ENCODE data around the gene DAPK1. TPM values are rescaled to one million over a fixed set of nuclear protein-coding genes. Genes with fewer than 3 reads are reported as not detected.

Gene DAPK1
- polyA plus RNA-seq, 2 of the 4 experiments (the other 2 are of a cell fraction): 55.2 to 67.2 TPM

- H3K4me3 ChIP-seq: no peak overlapping the region
- no peak overlapping the region for H3K4me2 ChIP-seq
- DNase-seq (ENCODE audit: low read depth in 1 of 2, low spot score in 1 of 2) (no peak), ATAC-seq (no peak), FAIRE-seq (no peak)
- TF ChIP-seq ELK1 (IDR thresholded peaks at IDR 0.05; ENCODE audit: low read depth, low read length) (no peak), CBX2 (IDR thresholded peaks at IDR 0.05; ENCODE audit: borderline replicate concordance, low read depth) (no peak), EP300 (IDR thresholded peaks at IDR 0.05) (no peak)
- ChIA-PET POLR2A (no interaction called here), CTCF (no interaction called here)
- H3K4me1 ChIP-seq: peaks cover 23% of the 10 kb centered on the region
- 36% methylated on average over 2 of the region's 2 CpGs for WGBS (ENCODE audit: missing lambda C conversion rate)
- H3K27ac ChIP-seq: no peak overlapping the region
- no peaks in the 10 kb centered on the region for H3K9me3 ChIP-seq
Measured at GRCh38 chr9:87494970-87495471, 2.6 kb upstream of the DAPK1 start.

- H3K4me2 ChIP-seq: peak overlapping the region; percentile 79
- H3K27ac ChIP-seq: peak overlapping the region; percentile 94 to 98
- ATAC-seq: no peak
- H3K4me1 ChIP-seq: peaks cover 39% of the 10 kb centered on the region
- FAIRE-seq: no peak
- no peak for TF ChIP-seq FOXS1 (CRISPR knock-in tag; IDR thresholded peaks at IDR 0.05)
- no peak for TF ChIP-seq KDM1A (IDR thresholded peaks at IDR 0.05; ENCODE audit: low read depth)
- TF ChIP-seq ZNF302 (CRISPR knock-in tag; IDR thresholded peaks at IDR 0.05): no peak
- no peak for TF ChIP-seq HOXB5 (CRISPR knock-in tag; IDR thresholded peaks at IDR 0.05)
- TF ChIP-seq HOXA7 (CRISPR knock-in tag; IDR thresholded peaks at IDR 0.05): no peak
- peak overlapping the region; percentile 88 for H3K4me3 ChIP-seq
- ChIA-PET POLR2A (interaction anchor here (1.1 to 2.4 kb wide), 4 partner anchors 101 to 160 kb away, joined by 3 to 16 read pairs (median 6); no protein-coding TSS in a partner anchor), CTCF (interaction anchor here (0.7 to 4.1 kb wide), 23 partner anchors 8 to 1063 kb away, joined by 3 to 39 read pairs (median 3); no protein-coding TSS in a partner anchor)
- WGBS (ENCODE audit: missing lambda C conversion rate): 30% methylated on average over 15 of the region's 15 CpGs
- no peaks in the 10 kb centered on the region for H3K9me3 ChIP-seq
- no peak for DNase-seq (ENCODE audit: low read depth in 1 of 2, low spot score in 1 of 2)
Measured at GRCh38 chr9:87497080-87497603, 525 bp upstream of the DAPK1 start.

GRCh38 chr9:87498046-87498810, 561 bp downstream of the DAPK1 start:
- FAIRE-seq: no peak
- DNase-seq (ENCODE audit: low read depth in 1 of 2, low spot score in 1 of 2): peak; percentile 57 to 69
- Histone ChIP-seq H3K4me3 (peak overlapping the region; percentile 88), H3K9me3 (no peaks in the 10 kb centered on the region), H3K4me1 (peaks cover 50% of the 10 kb centered on the region), H3K4me2 (peak overlapping the region; percentile 79), H3K27ac (peak overlapping the region; percentile 94 to 98)
- peak; percentile 81 to 82 for ATAC-seq
- CTCF ChIA-PET: interaction anchor here (0.6 to 4.1 kb wide), 24 partner anchors 9 to 1455 kb away, joined by 3 to 39 read pairs (median 4); no protein-coding TSS in a partner anchor
- POLR2A ChIA-PET: interaction anchor here (1.1 to 2.4 kb wide), 4 partner anchors 102 to 161 kb away, joined by 3 to 16 read pairs (median 6); no protein-coding TSS in a partner anchor
- whole genome bisulfite sequencing (ENCODE audit: missing lambda C conversion rate): 1% methylated on average over 31 of the region's 80 CpGs
- no peak for TF ChIP-seq PHF8 (IDR thresholded peaks at IDR 0.05; ENCODE audit: borderline replicate concordance, low read depth)
- 0 out of 2 replicates have a peak, but pooled peaks have one; percentile 28 for TF ChIP-seq E2F6 (IDR thresholded peaks at IDR 0.05; ENCODE audit: borderline replicate concordance, low read depth)
- TF ChIP-seq JUN (IDR thresholded peaks at IDR 0.05): peak in 1 of 2 experiments; percentile 8; a peak in 1 of 5 replicates
- TF ChIP-seq PBX3 (IDR thresholded peaks at IDR 0.05): no peak
- TF ChIP-seq MAX (IDR thresholded peaks at IDR 0.05): peak; percentile 61
- TF ChIP-seq POLR2AphosphoS2 (conservative IDR thresholded peaks at IDR 0.05; ENCODE audit: low read length): no peak
- 0 out of 2 replicates have a peak, but pooled peaks have one; percentile 23 for TF ChIP-seq RNF2 (IDR thresholded peaks at IDR 0.05; ENCODE audit: borderline replicate concordance, low read depth)
- TF ChIP-seq GATA3 (IDR thresholded peaks at IDR 0.05; ENCODE audit: borderline replicate concordance): peak; percentile 24; the same call in 1 of the 2 replicates
- peak; percentile 19; the same call in 1 of the 2 replicates for TF ChIP-seq POLR2A (IDR thresholded peaks at IDR 0.05; ENCODE audit: low read length)
- no peak for TF ChIP-seq USF2 (IDR thresholded peaks at IDR 0.05)
- no peak for TF ChIP-seq REST (IDR thresholded peaks at IDR 0.05)
- no peak for TF ChIP-seq SREBF2 (IDR thresholded peaks at IDR 0.05)
- TF ChIP-seq HMGXB4 (CRISPR knock-in tag; IDR thresholded peaks at IDR 0.05; ENCODE audit: borderline replicate concordance): 0 out of 2 replicates have a peak, but pooled peaks have one; percentile 9

Data from A549 (cell line).